GM23248 (cell line): ENCODE results near the gene NUP62CL.

ENCODE experiments used
- EZH2 ChIP-seq: fragments of 200-600 bp; sonication (generic); IDR thresholded peaks from 2 replicates; pipeline ENCODE4 v1.6.1; 2018; ENCODE audit warnings: antibody characterized with exemption, mild to moderate bottlenecking; ENCODE audit not compliant: insufficient read depth, poor library complexity, severe bottlenecking
- EZH2phosphoT487 ChIP-seq: fragments of 200-600 bp; sonication (generic); IDR thresholded peaks from 2 replicates; pipeline ENCODE4 v1.6.1; 2018; ENCODE audit warnings: antibody characterized with exemption, moderate library complexity, mild to moderate bottlenecking, low read depth; ENCODE audit not compliant: insufficient read depth

- TF ChIP-seq EZH2 = no peak
- no peak for TF ChIP-seq EZH2phosphoT487
These were observed 70.9 kb downstream of the NUP62CL start for GRCh38 chrX:107135049-107135964.
